ENCODE results near the gene ANKRD63.

ANKRD63 gene

GRCh38 chr15:40259021-40259420 is 23.8 kb downstream of the ANKRD63 start:
- Histone ChIP-seq H3K27ac (ENCODE audit: insufficient read depth, low read depth, low read length, poor library complexity, severe bottlenecking) (no peak overlapping the region), H3K9me3 (ENCODE audit: control insufficient read depth, low read length) (no peaks in the 10 kb centered on the region), H3K4me1 (ENCODE audit: control insufficient read depth, insufficient read depth, low read length) (peaks cover 6% of the 10 kb centered on the region), H3K4me3 (ENCODE audit: insufficient read depth, low read depth, low read length) (no peak overlapping the region), H3K27me3 (ENCODE audit: control insufficient read depth, insufficient read depth, low read length, poor library complexity, severe bottlenecking) (peaks cover 11% of the 10 kb centered on the region), H3K36me3 (ENCODE audit: control insufficient read depth, insufficient read depth, low read length) (no peaks in the 10 kb centered on the region)
- 75 to 81% methylated on average over 7 of the region's 7 CpGs for WGBS, 2 experiments

GRCh38 chr15:40258544-40258943 is 24.3 kb downstream of the ANKRD63 start:
- H3K9me3 ChIP-seq (ENCODE audit: control insufficient read depth, low read length) = no peaks in the 10 kb centered on the region
- peaks cover 16% of the 10 kb centered on the region for H3K27me3 ChIP-seq (ENCODE audit: control insufficient read depth, insufficient read depth, low read length, poor library complexity, severe bottlenecking)
- peaks cover 6% of the 10 kb centered on the region for H3K4me1 ChIP-seq (ENCODE audit: control insufficient read depth, insufficient read depth, low read length)
- H3K36me3 ChIP-seq (ENCODE audit: control insufficient read depth, insufficient read depth, low read length) = no peaks in the 10 kb centered on the region
- H3K27ac ChIP-seq (ENCODE audit: insufficient read depth, low read depth, low read length, poor library complexity, severe bottlenecking) = no peak overlapping the region
- no peak overlapping the region for H3K4me3 ChIP-seq (ENCODE audit: insufficient read depth, low read depth, low read length)
- 60 to 61% methylated on average over 8 of the region's 8 CpGs for WGBS, 2 experiments

DNA sequence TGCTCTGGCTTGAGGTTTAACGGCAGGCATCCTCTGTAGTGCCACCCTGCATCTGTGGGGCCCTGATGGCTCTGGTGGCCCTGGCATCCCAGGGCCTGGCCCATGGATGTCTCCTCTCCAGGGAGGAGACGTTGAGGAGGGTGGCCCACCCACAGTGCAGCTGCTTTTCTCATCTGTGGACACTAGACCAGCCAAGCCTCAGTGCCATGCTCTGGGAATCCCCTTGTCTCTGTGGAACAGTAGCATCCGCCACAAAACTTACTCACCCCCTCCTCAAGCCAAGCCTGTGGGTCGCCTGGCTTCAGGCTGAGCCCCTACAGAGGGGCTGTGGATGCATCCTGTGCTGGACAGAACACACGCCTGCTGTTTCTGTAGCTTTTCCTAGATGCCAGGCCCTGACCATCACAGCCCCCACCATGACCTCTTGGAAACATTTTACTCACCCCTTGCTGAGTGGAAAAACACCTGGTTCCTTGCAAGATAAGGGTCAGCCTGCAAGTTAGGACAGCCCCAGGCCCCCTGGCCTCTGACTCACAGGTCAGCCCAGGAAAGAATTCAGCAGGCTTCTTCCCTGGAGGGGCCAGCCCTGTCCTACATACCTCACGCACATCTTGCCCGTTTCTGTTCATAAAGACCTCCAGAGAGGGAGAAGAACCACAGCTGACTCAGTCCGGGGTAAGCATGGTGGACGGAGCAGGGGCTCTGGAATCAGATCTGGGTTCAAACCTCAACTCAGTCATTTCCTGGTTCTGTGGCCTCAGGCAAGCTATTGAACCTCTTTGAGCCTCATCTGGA is 25.0 kb downstream of the ANKRD63 start:
- WGBS, 2 experiments = 80 to 84% methylated on average over 9 of the region's 9 CpGs
- no peak overlapping the region for H3K27ac ChIP-seq (ENCODE audit: insufficient read depth, low read depth, low read length, poor library complexity, severe bottlenecking)
- no peak overlapping the region for H3K4me3 ChIP-seq (ENCODE audit: insufficient read depth, low read depth, low read length)
- H3K27me3 ChIP-seq (ENCODE audit: control insufficient read depth, insufficient read depth, low read length, poor library complexity, severe bottlenecking) = peaks cover 23% of the 10 kb centered on the region
- H3K4me1 ChIP-seq (ENCODE audit: control insufficient read depth, insufficient read depth, low read length) = peaks cover 9% of the 10 kb centered on the region
- no peaks in the 10 kb centered on the region for H3K9me3 ChIP-seq (ENCODE audit: control insufficient read depth, low read length)
- no peaks in the 10 kb centered on the region for H3K36me3 ChIP-seq (ENCODE audit: control insufficient read depth, insufficient read depth, low read length)

DNA sequence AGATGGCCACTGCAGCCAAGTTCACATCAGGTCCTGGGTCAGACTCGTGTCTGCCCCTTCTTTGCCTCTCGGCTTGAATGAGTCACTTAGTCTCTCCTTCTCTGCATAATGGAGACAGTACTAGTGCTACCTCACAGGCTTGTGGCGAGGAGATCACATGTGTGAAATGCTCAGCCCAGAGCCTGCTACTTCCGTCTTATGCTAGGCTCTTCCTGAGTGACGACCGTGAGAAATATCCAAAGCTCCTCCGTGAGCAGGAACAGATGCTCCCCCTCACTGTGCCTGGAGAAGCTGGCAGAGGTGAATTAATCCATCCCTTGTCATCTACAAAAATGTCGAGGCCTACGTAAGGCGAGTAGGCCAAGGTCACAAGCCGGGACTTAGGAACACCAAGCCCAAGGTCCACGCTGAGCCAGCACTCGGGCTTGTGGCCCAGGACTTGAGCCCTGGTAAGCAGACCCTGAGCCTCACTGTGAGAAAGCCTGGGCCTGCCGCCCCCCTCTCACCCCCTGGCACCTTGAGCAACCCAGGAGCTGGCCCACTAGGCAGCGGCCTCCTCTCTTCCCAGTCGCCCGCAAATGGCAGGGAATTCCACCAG is 26.1 kb downstream of the ANKRD63 start:
- no peak overlapping the region for H3K4me3 ChIP-seq (ENCODE audit: insufficient read depth, low read depth, low read length)
- H3K9me3 ChIP-seq (ENCODE audit: control insufficient read depth, low read length) = no peaks in the 10 kb centered on the region
- H3K36me3 ChIP-seq (ENCODE audit: control insufficient read depth, insufficient read depth, low read length) = no peaks in the 10 kb centered on the region
- peaks cover 34% of the 10 kb centered on the region for H3K27me3 ChIP-seq (ENCODE audit: control insufficient read depth, insufficient read depth, low read length, poor library complexity, severe bottlenecking)
- peaks cover 10% of the 10 kb centered on the region for H3K4me1 ChIP-seq (ENCODE audit: control insufficient read depth, insufficient read depth, low read length)
- 91 to 94% methylated on average over 17 of the region's 17 CpGs for WGBS, 2 experiments
- no peak overlapping the region for H3K27ac ChIP-seq (ENCODE audit: insufficient read depth, low read depth, low read length, poor library complexity, severe bottlenecking)

GRCh38 chr15:40255033-40255432 is 27.8 kb downstream of the ANKRD63 start:
- no peaks in the 10 kb centered on the region for H3K36me3 ChIP-seq (ENCODE audit: control insufficient read depth, insufficient read depth, low read length)
- H3K27me3 ChIP-seq (ENCODE audit: control insufficient read depth, insufficient read depth, low read length, poor library complexity, severe bottlenecking) = peaks cover 51% of the 10 kb centered on the region
- H3K27ac ChIP-seq (ENCODE audit: insufficient read depth, low read depth, low read length, poor library complexity, severe bottlenecking) = no peak overlapping the region
- WGBS, 2 experiments = 91 to 92% methylated on average over 4 of the region's 4 CpGs
- H3K4me1 ChIP-seq (ENCODE audit: control insufficient read depth, insufficient read depth, low read length) = peaks cover 10% of the 10 kb centered on the region
- H3K4me3 ChIP-seq (ENCODE audit: insufficient read depth, low read depth, low read length) = no peak overlapping the region
- H3K9me3 ChIP-seq (ENCODE audit: control insufficient read depth, low read length) = no peaks in the 10 kb centered on the region

DNA sequence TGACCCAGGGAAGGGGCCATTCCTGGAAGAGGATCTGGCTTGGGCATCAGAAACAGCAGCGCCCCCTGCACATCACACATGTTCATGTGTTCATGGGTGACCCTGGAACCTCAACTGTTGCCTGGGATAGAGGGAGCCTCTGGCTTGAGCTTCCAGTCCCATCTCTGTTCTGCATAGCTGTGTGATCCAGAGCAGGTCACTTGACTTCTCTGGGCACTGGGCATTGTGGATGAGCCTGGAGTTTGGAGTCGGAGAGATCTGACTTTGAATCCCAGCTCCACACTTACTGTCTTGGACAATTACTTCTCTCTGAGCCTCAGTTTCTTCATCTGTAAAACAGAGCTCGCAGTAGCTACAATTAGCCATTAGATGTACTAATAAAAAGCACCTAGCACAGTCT is 28.4 kb downstream of the ANKRD63 start:
- no peak overlapping the region for H3K27ac ChIP-seq (ENCODE audit: insufficient read depth, low read depth, low read length, poor library complexity, severe bottlenecking)
- H3K27me3 ChIP-seq (ENCODE audit: control insufficient read depth, insufficient read depth, low read length, poor library complexity, severe bottlenecking) = peaks cover 52% of the 10 kb centered on the region
- 92 to 95% methylated on average over 3 of the region's 3 CpGs for WGBS, 2 experiments
- H3K4me3 ChIP-seq (ENCODE audit: insufficient read depth, low read depth, low read length) = no peak overlapping the region
- no peaks in the 10 kb centered on the region for H3K36me3 ChIP-seq (ENCODE audit: control insufficient read depth, insufficient read depth, low read length)
- H3K4me1 ChIP-seq (ENCODE audit: control insufficient read depth, insufficient read depth, low read length) = peaks cover 10% of the 10 kb centered on the region
- no peaks in the 10 kb centered on the region for H3K9me3 ChIP-seq (ENCODE audit: control insufficient read depth, low read length)

DNA sequence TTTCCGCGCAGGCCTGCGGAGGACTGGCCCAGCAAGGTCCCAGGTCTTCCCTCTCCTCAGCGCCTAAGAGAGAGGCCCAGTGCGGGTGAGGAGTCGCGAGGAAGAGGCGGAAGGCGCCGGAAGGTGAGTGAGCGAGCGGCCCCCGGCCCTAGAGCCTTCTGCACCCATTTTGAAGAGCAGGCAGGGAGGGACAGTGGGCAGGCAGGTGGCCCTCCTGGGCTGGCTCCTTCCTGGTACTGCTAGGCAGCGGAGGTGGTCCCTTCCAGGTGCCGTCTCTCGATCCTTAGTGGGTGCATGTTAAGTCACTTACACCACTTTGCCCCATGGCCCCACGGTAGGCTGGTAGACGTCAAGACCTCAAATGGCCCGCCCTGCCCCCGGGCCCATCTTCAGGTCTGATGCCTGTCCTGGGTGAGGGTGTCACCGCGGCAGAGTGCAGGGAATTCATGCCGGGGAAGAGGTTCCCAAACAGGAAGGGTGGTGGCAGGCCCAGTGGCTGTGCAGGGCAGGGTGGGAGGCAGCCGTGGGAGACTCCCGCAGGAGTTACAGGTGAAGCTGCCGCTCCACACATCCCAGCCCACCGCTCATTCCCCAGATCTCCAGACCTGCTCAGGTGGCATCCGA is 29.6 kb downstream of the ANKRD63 start:
- no peaks in the 10 kb centered on the region for H3K9me3 ChIP-seq (ENCODE audit: control insufficient read depth, low read length)
- H3K27ac ChIP-seq (ENCODE audit: insufficient read depth, low read depth, low read length, poor library complexity, severe bottlenecking) = no peak overlapping the region
- H3K4me3 ChIP-seq (ENCODE audit: insufficient read depth, low read depth, low read length) = peak overlapping the region; percentile 45
- H3K27me3 ChIP-seq (ENCODE audit: control insufficient read depth, insufficient read depth, low read length, poor library complexity, severe bottlenecking) = peaks cover 52% of the 10 kb centered on the region
- H3K4me1 ChIP-seq (ENCODE audit: control insufficient read depth, insufficient read depth, low read length) = peaks cover 4% of the 10 kb centered on the region
- WGBS, 2 experiments = 64 to 65% methylated on average over 28 of the region's 28 CpGs
- no peaks in the 10 kb centered on the region for H3K36me3 ChIP-seq (ENCODE audit: control insufficient read depth, insufficient read depth, low read length)

DNA sequence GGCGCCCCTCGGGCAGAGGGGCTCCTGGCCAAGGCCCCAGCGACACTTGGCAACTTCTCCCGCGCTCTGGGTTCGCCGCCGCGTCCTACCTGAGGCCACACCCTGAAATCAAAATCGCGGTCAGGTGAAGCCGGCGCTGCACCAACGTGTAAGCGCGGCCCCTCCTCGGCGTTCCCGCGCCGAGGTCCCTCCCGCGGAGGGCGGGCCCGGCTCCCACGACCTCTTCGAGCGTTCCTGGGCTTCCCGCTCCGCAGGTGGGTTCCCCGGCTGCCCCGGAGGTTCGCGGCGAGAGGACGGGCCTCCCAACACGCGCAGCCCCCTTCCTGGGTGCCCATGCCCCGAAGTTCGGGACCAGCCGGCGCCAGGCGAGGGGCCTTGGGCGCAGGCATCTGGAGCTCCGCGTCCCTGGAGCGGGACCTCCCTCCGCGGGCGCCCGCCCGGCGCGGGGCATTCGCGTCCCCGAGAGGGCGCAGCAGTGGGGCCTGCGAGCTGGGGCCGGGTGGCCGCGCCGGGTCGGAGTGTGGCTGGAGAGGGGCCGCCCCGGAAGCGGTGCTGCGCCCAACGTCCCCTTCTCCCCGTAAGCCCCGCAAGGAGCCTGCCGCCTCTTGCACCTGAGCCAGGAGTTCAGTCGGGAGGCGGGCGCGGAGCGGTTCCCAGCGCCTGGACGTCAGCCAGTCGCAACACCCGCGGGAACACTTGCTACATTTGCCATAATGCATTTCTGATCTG is 30.3 kb downstream of the ANKRD63 start:
- H3K9me3 ChIP-seq (ENCODE audit: control insufficient read depth, low read length) = no peaks in the 10 kb centered on the region
- H3K36me3 ChIP-seq (ENCODE audit: control insufficient read depth, insufficient read depth, low read length) = no peaks in the 10 kb centered on the region
- no peak overlapping the region for H3K27ac ChIP-seq (ENCODE audit: insufficient read depth, low read depth, low read length, poor library complexity, severe bottlenecking)
- WGBS, 2 experiments = 3% methylated on average over 82 of the region's 82 CpGs
- peaks cover 4% of the 10 kb centered on the region for H3K4me1 ChIP-seq (ENCODE audit: control insufficient read depth, insufficient read depth, low read length)
- H3K4me3 ChIP-seq (ENCODE audit: insufficient read depth, low read depth, low read length) = peak overlapping the region; percentile 45
- H3K27me3 ChIP-seq (ENCODE audit: control insufficient read depth, insufficient read depth, low read length, poor library complexity, severe bottlenecking) = peaks cover 52% of the 10 kb centered on the region

DNA sequence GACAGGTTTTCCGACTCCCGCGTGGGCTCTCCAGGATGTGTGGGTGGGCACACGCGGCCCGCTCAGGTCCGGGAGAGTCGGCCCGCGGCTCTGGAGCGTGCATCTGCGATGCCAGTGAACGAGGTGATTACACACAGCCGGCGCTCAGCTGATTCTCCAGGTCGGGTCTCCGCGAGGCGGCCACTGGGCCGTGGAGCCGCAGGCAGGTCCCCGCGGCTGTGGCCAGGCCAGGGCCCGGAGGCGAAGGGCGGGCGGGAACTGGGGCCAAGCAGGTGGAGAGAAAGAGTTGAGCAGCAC is 30.8 kb downstream of the ANKRD63 start:
- H3K27ac ChIP-seq (ENCODE audit: insufficient read depth, low read depth, low read length, poor library complexity, severe bottlenecking) = no peak overlapping the region
- H3K4me3 ChIP-seq (ENCODE audit: insufficient read depth, low read depth, low read length) = peak overlapping the region; percentile 45
- no peaks in the 10 kb centered on the region for H3K9me3 ChIP-seq (ENCODE audit: control insufficient read depth, low read length)
- WGBS, 2 experiments = 56 to 57% methylated on average over 27 of the region's 27 CpGs
- H3K36me3 ChIP-seq (ENCODE audit: control insufficient read depth, insufficient read depth, low read length) = no peaks in the 10 kb centered on the region
- peaks cover 4% of the 10 kb centered on the region for H3K4me1 ChIP-seq (ENCODE audit: control insufficient read depth, insufficient read depth, low read length)
- peaks cover 52% of the 10 kb centered on the region for H3K27me3 ChIP-seq (ENCODE audit: control insufficient read depth, insufficient read depth, low read length, poor library complexity, severe bottlenecking)

Data from ectodermal cell (in vitro differentiated cells).